DMS153 (cell line): Measurements from ENCODE around the gene RALGPS2.

Experiments used
- DNase-seq: peaks from one replicate; lab custom pipeline; 2025; lab: John Stamatoyannopoulos, UW

Gene RALGPS2

DNA sequence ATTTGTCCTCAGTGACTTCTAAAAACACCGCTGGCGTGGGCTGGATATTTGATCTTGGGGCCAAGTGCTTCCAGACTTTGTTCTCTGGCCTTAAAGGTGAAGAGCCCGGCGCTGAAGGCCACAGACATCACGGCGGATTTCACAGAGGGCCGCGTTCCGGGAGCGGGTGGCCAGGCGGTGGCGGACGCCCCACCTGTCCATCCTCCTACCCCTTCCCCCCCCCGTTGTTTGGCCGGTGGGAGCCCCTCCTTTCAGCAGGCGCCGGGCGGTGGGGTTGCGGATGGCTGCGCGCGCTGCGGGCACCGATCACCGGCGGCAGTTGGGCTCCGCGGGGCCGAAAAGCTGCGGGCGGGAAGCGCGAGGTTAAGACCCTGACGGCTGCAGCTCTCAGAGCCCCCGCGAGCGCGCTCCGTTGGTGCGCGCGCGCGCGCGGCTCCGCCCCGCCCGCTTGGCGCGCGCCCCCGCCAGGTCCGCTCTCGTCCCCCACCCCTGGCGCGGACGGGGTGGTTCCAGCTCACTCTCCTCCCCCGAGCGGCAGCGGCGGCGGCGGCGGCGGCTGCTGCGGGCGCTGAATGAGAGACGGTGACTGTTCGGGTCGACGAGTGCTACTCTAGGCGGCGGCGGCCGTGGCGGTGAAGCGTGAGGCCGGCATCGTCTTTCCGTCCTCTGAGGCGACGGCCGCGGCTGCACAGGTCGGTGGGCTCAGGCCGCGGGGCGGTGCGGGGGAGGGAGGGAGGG is at the start of gene RALGPS2:
Gene RALGPS2, plus strand, starts transcription at position 517 of the 738 bp plus-strand sequence. CDS start 51,521 bp downstream, outside the sequence.
- peak; percentile 4 for DNase-seq

DNA sequence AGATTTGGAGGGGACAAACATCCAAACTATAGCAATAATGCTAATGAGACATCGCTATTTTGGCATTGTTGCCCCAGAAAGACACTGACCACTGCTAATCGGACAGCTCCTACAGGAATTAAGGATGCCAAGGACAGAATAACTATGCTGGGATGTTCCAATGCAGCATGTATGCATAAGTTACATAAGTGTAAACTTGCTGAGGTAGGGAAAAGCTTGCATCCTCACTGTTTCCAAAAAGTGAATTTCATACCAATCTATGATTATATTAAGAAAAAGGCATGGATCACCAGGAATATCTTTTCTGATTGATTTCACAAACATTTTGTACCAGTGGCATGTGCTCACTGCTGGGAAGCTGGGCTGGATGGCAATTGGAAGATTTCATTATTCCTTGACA is 45.8 kb upstream of the RALGPS2 start:
- DNase-seq, result no peak

GRCh38 chr1:178682429-178682828 is 42.6 kb upstream of the RALGPS2 start:
- DNase-seq, result no peak

DNA sequence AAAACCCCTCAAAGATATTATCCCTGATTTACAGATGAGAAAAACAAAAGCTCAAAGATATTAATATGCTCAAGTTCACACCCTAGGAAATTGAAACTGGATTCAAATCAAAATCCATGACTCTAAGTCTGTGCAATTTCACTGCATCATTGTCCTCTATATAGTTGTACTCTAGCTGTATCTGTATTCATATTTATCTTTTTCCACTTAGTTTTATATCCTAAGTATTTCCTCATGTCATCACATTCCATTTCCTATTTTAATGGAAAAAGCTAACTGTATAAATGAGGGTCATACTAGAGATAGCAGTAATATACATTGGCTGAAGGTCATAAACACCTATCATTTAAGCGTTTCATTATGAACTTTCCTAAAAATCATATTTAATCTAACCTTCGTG is 42.2 kb upstream of the RALGPS2 start:
- DNase-seq, result no peak

DNA sequence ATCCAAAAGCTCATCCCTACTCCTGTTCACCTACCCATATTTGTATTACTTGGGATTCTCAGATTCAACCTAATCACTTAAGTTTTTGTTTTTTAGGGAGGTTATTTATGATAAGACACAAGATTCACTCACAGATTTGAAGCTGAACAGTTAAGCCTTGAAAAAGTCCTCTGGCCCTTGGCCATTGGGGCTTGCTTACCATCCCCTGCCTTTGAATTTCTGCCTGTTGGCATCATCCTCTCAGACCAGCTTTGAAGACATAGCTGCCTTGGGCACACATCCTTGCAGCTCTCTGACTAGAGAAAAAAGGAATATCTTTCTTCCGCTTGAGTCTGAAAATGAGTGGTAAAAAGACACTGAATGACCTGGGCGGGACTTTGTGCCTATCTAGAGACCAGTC is 41.8 kb upstream of the RALGPS2 start:
- DNase-seq, result no peak

GRCh38 chr1:178684111-178684510 is 40.9 kb upstream of the RALGPS2 start:
- DNase-seq, result no peak

GRCh38 chr1:178684542-178685000 is 40.5 kb upstream of the RALGPS2 start:
- no peak for DNase-seq

DNA sequence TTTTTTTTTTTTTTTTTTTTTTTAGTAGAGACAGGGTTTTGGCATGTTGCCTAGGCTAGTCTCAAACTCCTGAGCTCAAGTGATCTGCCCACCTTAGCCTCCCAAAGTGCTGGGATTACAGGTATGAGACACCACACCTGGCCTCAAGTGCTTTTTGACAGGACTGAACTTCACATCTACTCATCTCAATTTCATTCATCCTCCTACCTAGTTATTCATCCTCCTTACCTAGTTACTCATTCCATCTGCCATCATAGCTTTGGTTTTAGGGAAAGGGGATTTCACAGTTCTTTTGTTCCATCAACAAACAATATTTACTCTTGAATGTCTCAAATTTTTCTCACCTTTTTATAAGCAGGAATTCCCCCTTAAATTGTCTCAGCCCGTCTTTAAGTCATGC is 38.6 kb upstream of the RALGPS2 start:
- DNase-seq, result no peak

DNA sequence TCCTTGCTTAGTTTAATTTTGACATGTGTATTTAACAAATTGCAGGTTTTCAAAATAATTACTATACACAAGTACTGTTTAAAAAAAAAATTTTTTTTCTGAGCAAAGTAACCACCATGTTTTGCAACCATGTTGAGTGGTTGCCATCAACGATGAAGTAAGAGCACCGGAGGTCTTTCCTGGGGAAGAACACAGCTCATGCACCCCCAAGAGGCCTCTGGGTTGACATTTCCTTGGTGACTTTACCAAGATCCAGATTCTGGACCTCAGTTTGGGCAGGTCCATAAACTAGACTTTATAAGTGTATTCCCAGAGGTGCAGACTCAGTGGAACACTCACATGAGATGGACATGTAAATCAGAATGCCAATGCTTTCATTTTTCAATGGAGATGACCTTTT is 36.8 kb upstream of the RALGPS2 start:
- no peak for DNase-seq

DNA sequence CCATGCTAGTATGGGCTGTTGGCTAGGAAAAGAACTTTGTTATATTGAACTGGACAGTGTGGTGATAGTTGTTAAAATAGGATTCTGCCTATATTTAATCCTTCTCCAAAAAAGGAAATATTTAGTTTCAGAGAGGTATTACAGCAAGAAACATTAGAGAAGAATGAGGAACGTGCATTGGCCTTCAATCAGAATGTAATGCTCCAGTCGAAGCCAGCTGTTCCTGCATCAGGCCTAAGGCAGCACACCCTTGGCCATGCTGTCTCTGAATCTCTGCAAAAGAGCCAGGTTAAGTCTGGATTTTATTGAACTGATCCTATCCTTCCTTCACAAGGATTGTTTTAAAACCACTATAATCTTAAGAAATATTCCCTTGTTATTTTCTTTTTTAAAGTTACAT is 35.3 kb upstream of the RALGPS2 start:
- no peak for DNase-seq

- no peak for DNase-seq
These were observed 34.5 kb upstream of the RALGPS2 start for GRCh38 chr1:178690496-178690895.

DNA sequence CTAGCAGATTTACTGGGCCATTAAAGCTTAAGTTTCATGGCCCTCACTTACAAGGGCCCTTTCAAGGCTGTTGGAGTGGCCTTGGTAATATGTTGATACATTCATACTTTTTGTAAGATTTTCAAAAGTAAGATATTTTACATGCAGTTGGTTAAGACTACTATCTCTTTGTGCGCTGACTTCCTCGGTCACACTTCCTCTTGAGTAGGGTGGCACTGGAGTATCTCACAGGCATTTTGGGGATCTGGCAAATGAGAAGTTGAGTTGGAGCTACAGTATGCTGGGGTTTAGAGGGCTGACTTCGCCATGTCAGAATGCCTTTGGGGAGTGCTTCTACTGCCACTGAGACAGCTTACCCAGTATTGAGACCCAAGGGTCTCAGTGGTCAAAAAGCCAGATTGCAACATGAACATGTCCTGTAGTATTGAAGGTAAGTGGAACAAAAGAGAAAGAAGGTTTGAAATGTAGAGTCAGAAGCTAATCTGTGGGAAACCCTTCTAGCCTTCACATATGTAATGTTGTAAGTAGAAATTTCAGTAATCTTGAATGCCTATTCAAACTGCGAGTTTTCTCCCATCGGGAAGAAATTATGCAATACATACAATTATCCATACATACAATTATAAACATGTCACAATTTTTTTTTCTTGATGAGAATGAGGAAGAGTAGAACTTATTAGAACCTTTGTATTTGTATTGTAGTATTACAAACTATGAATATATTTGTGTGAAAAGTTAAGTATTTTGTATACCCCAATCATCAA is 32.3 kb upstream of the RALGPS2 start:
- no peak for DNase-seq

GRCh38 chr1:178693366-178693765 is 31.7 kb upstream of the RALGPS2 start:
- no peak for DNase-seq

- DNase-seq, result no peak
These were observed 30.0 kb upstream of the RALGPS2 start for GRCh38 chr1:178694923-178695525.

- DNase-seq, result no peak
These were observed 22.9 kb upstream of the RALGPS2 start for GRCh38 chr1:178702146-178702545.

GRCh38 chr1:178704833-178705232 is 20.2 kb upstream of the RALGPS2 start:
- no peak for DNase-seq

GRCh38 chr1:178706432-178706831 is 18.6 kb upstream of the RALGPS2 start:
- no peak for DNase-seq

DNA sequence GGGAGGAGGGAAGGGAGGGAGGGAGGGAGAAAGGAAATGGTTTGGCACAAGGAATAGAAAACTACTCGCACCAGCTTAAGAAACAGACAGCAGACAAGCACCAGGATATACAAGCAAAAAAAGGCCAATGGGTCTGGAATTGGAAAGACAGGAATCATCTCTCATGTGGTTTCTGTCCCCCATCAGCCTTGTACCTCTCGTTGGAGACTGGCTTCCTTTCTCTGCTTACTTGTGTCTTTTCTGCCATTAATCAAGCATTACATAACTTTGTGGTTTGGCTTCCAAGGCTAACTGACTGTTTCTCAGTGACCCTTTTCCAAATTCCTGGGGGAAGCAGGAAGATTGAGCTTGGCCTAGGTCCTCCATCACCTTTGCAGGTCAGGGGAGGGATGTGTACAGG is 11.8 kb upstream of the RALGPS2 start:
- no peak for DNase-seq

DNA sequence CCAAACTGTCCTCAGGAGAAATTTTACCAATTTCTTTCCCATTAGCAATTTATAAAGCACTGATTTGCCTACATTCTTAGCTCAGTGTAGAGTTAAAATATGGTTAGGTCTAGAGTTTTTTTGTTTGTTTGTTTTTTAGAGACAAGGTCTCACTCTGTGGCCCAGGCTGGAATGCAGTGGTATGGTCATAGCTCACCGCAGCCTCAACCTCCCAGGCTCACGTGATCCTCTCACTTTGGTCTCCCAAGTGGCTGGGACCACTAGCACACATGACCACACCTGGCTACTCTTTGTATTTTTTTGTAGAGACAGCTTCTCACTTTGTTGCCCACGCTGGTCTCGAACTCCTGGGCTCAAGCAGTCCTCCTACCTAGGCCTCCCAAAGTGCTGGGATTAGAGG is 10.6 kb upstream of the RALGPS2 start:
- DNase-seq, result no peak

- DNase-seq, result no peak
These were observed 8.9 kb upstream of the RALGPS2 start for GRCh38 chr1:178716111-178716510.

- no peak for DNase-seq
These were observed 6.5 kb upstream of the RALGPS2 start for GRCh38 chr1:178718520-178718919.

GRCh38 chr1:178723546-178723945 is 1.5 kb upstream of the RALGPS2 start:
- DNase-seq, result no peak

DNA sequence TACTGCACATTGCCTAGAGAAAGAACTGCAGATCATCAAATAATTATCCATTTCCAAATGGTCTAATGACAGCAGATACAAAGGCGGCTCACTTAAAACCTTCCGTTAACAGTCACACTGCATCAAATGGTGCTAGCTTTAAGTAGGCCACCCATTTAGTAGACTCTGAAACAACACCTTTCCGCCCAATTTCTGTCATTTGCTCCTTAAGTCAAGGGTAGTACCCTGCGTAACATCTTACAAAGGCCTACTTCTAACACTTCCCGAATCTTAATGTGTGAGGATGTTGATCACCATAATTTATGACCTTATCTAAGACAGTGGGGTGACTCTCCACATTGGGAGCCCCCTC is 692 bp upstream of the RALGPS2 start:
- no peak for DNase-seq
